GM18909 (cell line): ENCODE measurements around the gene TBC1D5.
A peak's percentile ranks its signal among the peaks of the same experiment; 100 is the strongest.

Experiments
- ATAC-seq: cut with Tn5 transposase; IDR thresholded peaks from one replicate; pipeline ENCODE4 v1.9.1; 2021; ENCODE audit warnings: mild to moderate bottlenecking; ENCODE audit not compliant: unreplicated experiment, poor library complexity

TBC1D5 gene

GRCh38 chr3:17155951-17156350 is 586.5 kb downstream of the TBC1D5 start:
- ATAC-seq: no peak

GRCh38 chr3:17154941-17155340 is 587.5 kb downstream of the TBC1D5 start:
- ATAC-seq: no peak

GRCh38 chr3:17154221-17154620 is 588.2 kb downstream of the TBC1D5 start:
- no peak for ATAC-seq

- ATAC-seq: no peak
These were observed 589.2 kb downstream of the TBC1D5 start for GRCh38 chr3:17153209-17153608.

GRCh38 chr3:17151598-17152373 is 590.6 kb downstream of the TBC1D5 start:
- peak; percentile 98 for ATAC-seq

- no peak for ATAC-seq
These were observed 593.4 kb downstream of the TBC1D5 start for GRCh38 chr3:17149076-17149475.

GRCh38 chr3:17144665-17144993 is 597.8 kb downstream of the TBC1D5 start:
- no peak for ATAC-seq

- ATAC-seq: no peak
These were observed 598.4 kb downstream of the TBC1D5 start for GRCh38 chr3:17143893-17144664.

GRCh38 chr3:17142516-17142915 is 599.9 kb downstream of the TBC1D5 start:
- no peak for ATAC-seq

- no peak for ATAC-seq
These were observed 600.7 kb downstream of the TBC1D5 start for GRCh38 chr3:17141699-17142098.

GRCh38 chr3:17140670-17141505 is 601.5 kb downstream of the TBC1D5 start:
- ATAC-seq: no peak

- no peak for ATAC-seq
These were observed 604.0 kb downstream of the TBC1D5 start for GRCh38 chr3:17138246-17139039.

- ATAC-seq: no peak
These were observed 605.1 kb downstream of the TBC1D5 start for GRCh38 chr3:17137321-17137826.

- no peak for ATAC-seq
These were observed 606.2 kb downstream of the TBC1D5 start for GRCh38 chr3:17136136-17136721.

GRCh38 chr3:17135696-17136095 is 606.7 kb downstream of the TBC1D5 start:
- no peak for ATAC-seq

- no peak for ATAC-seq
These were observed 608.5 kb downstream of the TBC1D5 start for GRCh38 chr3:17133632-17134545.

GRCh38 chr3:17132286-17133115 is 609.9 kb downstream of the TBC1D5 start:
- no peak for ATAC-seq

- no peak for ATAC-seq
These were observed 611.5 kb downstream of the TBC1D5 start for GRCh38 chr3:17130956-17131355.
